Measurements from ENCODE around the gene PTPN23. TPM values are rescaled to one million over a fixed set of nuclear protein-coding genes. Genes with fewer than 3 reads are reported as not detected.

Gene PTPN23
- total and polyA plus RNA-seq, 9 of the 15 experiments (the other 6 are each of a cell fraction or from before 2014, with no cell fraction given) = 0.41 to 58.7 (median 7.2) TPM

DNA sequence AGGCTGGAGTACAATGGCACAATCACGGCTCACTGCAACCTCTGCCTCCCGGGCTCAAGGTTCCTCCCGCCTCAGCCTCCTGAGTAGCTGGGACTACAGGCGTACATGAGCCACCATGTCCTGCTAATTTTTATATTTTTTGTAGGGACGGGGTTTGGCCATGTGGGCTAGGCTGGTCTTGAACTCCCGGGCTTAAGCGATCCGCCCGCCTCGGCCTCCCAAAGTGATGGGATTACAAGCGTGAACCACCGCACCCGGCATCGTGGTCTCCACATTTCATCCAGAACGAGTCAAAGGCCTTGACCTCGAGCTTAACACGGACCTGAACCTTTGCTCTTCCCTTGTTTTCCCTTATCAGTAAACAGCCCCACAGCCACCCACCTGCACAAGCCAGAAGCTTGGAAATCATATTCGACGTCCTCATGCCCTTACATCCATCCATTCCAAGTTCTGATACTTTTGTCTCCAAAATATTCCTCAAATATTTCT, 1.4 kb upstream of the PTPN23 start (continued):
- TF ChIP-seq, protein P1, sequence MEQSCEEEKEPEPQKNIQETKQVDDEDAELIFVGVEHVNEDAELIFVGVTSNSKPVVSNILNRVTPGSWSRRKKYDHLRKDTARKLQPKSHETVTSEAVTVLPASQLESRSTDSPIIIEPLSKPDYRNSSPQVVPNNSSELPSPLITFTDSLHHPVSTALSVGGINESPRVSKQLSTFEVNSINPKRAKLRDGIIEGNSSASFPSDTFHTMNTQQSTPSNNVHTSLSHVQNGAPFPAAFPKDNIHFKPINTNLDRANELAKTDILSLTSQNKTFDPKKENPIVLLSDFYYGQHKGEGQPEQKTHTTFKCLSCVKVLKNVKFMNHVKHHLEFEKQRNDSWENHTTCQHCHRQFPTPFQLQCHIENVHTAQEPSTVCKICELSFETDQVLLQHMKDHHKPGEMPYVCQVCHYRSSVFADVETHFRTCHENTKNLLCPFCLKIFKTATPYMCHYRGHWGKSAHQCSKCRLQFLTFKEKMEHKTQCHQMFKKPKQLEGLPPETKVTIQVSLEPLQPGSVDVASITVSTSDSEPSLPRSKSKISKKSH (CRISPR knock-in tag; IDR thresholded peaks at IDR 0.05) = no peak
- TF ChIP-seq PHF8 (IDR thresholded peaks at IDR 0.05; ENCODE audit: borderline replicate concordance, low read length) (no peak), RUNX1 (IDR thresholded peaks at IDR 0.05; ENCODE audit: low read depth) (no peak), SRSF7 (optimal IDR thresholded peaks at IDR 0.05; ENCODE audit: low read depth, low read length) (no peak), CBFA2T3 (IDR thresholded peaks at IDR 0.05) (0 out of 2 replicates have a peak, but pooled peaks have one; percentile 25), CBX5 (IDR thresholded peaks at IDR 0.05; ENCODE audit: borderline replicate concordance, low read depth) (no peak), ERF (CRISPR knock-in tag; IDR thresholded peaks at IDR 0.05) (no peak), KAT7 (CRISPR knock-in tag; IDR thresholded peaks at IDR 0.05; ENCODE audit: borderline replicate concordance) (no peak), RBM34 (IDR thresholded peaks at IDR 0.05; ENCODE audit: borderline replicate concordance, insufficient read depth, low read length) (no peak), HNRNPL (IDR thresholded peaks at IDR 0.05; ENCODE audit: low read depth, low read length) (no peak), TAF15 (IDR thresholded peaks at IDR 0.05; ENCODE audit: low read depth, low read length) (no peak), STAG1 (CRISPR knock-in tag; IDR thresholded peaks at IDR 0.05; ENCODE audit: borderline replicate concordance) (no peak), KLF16 (IDR thresholded peaks at IDR 0.05) (no peak), ZNF780A (CRISPR knock-in tag; IDR thresholded peaks at IDR 0.05) (no peak), ILK (tag; IDR thresholded peaks at IDR 0.05; ENCODE audit: borderline replicate concordance, low read depth) (no peak), ZNF830 (CRISPR knock-in tag; IDR thresholded peaks at IDR 0.05) (0 out of 2 replicates have a peak, but pooled peaks have one; percentile 40), NFIC (IDR thresholded peaks at IDR 0.05) (no peak), L3MBTL2 (IDR thresholded peaks at IDR 0.05) (peak; percentile 96), BCOR (IDR thresholded peaks at IDR 0.05) (no peak), HSF4 (CRISPR knock-in tag; IDR thresholded peaks at IDR 0.05; ENCODE audit: borderline replicate concordance) (0 out of 2 replicates have a peak, but pooled peaks have one; percentile 41), NR2C1 (IDR thresholded peaks at IDR 0.05) (peak; percentile 50; the same call in 1 of the 2 replicates), NR2C1 (tag; IDR thresholded peaks at IDR 0.05) (peak; percentile 48; the same call in 1 of the 2 replicates)
- TF ChIP-seq, protein P2, sequence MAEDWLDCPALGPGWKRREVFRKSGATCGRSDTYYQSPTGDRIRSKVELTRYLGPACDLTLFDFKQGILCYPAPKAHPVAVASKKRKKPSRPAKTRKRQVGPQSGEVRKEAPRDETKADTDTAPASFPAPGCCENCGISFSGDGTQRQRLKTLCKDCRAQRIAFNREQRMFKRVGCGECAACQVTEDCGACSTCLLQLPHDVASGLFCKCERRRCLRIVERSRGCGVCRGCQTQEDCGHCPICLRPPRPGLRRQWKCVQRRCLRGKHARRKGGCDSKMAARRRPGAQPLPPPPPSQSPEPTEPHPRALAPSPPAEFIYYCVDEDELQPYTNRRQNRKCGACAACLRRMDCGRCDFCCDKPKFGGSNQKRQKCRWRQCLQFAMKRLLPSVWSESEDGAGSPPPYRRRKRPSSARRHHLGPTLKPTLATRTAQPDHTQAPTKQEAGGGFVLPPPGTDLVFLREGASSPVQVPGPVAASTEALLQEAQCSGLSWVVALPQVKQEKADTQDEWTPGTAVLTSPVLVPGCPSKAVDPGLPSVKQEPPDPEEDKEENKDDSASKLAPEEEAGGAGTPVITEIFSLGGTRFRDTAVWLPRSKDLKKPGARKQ (CRISPR knock-in tag; IDR thresholded peaks at IDR 0.05) = no peak
- TF ChIP-seq, protein P3, sequence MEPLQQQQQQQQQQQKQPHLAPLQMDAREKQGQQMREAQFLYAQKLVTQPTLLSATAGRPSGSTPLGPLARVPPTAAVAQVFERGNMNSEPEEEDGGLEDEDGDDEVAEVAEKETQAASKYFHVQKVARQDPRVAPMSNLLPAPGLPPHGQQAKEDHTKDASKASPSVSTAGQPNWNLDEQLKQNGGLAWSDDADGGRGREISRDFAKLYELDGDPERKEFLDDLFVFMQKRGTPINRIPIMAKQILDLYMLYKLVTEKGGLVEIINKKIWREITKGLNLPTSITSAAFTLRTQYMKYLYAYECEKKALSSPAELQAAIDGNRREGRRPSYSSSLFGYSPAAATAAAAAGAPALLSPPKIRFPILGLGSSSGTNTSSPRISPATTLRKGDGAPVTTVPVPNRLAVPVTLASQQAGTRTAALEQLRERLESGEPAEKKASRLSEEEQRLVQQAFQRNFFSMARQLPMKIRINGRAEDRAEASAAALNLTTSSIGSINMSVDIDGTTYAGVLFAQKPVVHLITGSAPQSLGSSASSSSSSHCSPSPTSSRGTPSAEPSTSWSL (CRISPR knock-in tag; IDR thresholded peaks at IDR 0.05; ENCODE audit: borderline replicate concordance) = no peak
- TF ChIP-seq, protein P4, sequence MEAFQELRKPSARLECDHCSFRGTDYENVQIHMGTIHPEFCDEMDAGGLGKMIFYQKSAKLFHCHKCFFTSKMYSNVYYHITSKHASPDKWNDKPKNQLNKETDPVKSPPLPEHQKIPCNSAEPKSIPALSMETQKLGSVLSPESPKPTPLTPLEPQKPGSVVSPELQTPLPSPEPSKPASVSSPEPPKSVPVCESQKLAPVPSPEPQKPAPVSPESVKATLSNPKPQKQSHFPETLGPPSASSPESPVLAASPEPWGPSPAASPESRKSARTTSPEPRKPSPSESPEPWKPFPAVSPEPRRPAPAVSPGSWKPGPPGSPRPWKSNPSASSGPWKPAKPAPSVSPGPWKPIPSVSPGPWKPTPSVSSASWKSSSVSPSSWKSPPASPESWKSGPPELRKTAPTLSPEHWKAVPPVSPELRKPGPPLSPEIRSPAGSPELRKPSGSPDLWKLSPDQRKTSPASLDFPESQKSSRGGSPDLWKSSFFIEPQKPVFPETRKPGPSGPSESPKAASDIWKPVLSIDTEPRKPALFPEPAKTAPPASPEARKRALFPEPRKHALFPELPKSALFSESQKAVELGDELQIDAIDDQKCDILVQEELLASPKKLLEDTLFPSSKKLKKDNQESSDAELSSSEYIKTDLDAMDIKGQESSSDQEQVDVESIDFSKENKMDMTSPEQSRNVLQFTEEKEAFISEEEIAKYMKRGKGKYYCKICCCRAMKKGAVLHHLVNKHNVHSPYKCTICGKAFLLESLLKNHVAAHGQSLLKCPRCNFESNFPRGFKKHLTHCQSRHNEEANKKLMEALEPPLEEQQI (IDR thresholded peaks at IDR 0.05) = no peak
